HG02943 (cell line): ENCODE measurements around the gene SVIP.

Source experiments
- ATAC-seq: cut with Tn5 transposase; IDR thresholded peaks from one replicate; pipeline ENCODE4 v1.9.1; 2021; ENCODE audit warnings: mild to moderate bottlenecking, low read depth, moderate library complexity; ENCODE audit not compliant: unreplicated experiment

Gene SVIP

GRCh38 chr11:22797047-22797446 is 32.6 kb downstream of the SVIP start:
- ATAC-seq = no peak

GRCh38 chr11:22795914-22796313 is 33.7 kb downstream of the SVIP start:
- no peak for ATAC-seq

GRCh38 chr11:22792497-22792896 is 37.1 kb downstream of the SVIP start:
- no peak for ATAC-seq

- ATAC-seq = no peak
Observed at GRCh38 chr11:22787551-22788162, 41.9 kb downstream of the SVIP start.

- no peak for ATAC-seq
Observed at GRCh38 chr11:22787055-22787454, 42.5 kb downstream of the SVIP start.

- ATAC-seq = peak; percentile 86
Observed at GRCh38 chr11:22786475-22786874, 43.1 kb downstream of the SVIP start.

- no peak for ATAC-seq
Observed at GRCh38 chr11:22785251-22785650, 44.4 kb downstream of the SVIP start.

GRCh38 chr11:22780952-22781593 is 48.5 kb downstream of the SVIP start:
- peak; percentile 96 for ATAC-seq

- no peak for ATAC-seq
Observed at GRCh38 chr11:22779850-22780249, 49.8 kb downstream of the SVIP start.

- ATAC-seq = no peak
Observed at GRCh38 chr11:22778642-22779041, 51.0 kb downstream of the SVIP start.

GRCh38 chr11:22775248-22775647 is 54.4 kb downstream of the SVIP start:
- ATAC-seq = no peak

GRCh38 chr11:22774716-22775115 is 54.9 kb downstream of the SVIP start:
- peak; percentile 72 for ATAC-seq

- ATAC-seq = no peak
Observed at GRCh38 chr11:22769081-22769480, 60.5 kb downstream of the SVIP start.
